ENCODE data around the gene FABP3. TPM values are rescaled to one million over a fixed set of nuclear protein-coding genes. Genes with fewer than 3 reads are reported as not detected.
A peak's percentile ranks its signal among the peaks of the same experiment; 100 is the strongest.

FABP3 gene
- total RNA-seq, 2 donors from 2014 or later: 3,211 to 3,527 TPM

GRCh38 chr1:31374511-31375196, 1.8 kb upstream of the FABP3 start:
- Histone ChIP-seq H3K27me3 (no peaks in the 10 kb centered on the region), H3K27ac (peak overlapping the region; percentile 89 to 93), H3K36me3 (peaks cover 29% of the 10 kb centered on the region), H3K4me1 (peaks cover 0 to 30% of the 10 kb centered on the region in 2 donors), H3K4me3 (no peak overlapping the region), H3K9me3 (no peaks in the 10 kb centered on the region)
- no peak for TF ChIP-seq CTCF (IDR thresholded peaks at IDR 0.05)
- DNase-seq (ENCODE audit: low spot score): no peak

- H3K4me3 ChIP-seq: peak overlapping the region; percentile 58 to 59
- H3K4me1 ChIP-seq: peaks cover 0 to 30% of the 10 kb centered on the region in 2 donors
- peaks cover 36% of the 10 kb centered on the region for H3K36me3 ChIP-seq
Measured at GRCh38 chr1:31373897-31374486, 1.1 kb upstream of the FABP3 start.

DNA sequence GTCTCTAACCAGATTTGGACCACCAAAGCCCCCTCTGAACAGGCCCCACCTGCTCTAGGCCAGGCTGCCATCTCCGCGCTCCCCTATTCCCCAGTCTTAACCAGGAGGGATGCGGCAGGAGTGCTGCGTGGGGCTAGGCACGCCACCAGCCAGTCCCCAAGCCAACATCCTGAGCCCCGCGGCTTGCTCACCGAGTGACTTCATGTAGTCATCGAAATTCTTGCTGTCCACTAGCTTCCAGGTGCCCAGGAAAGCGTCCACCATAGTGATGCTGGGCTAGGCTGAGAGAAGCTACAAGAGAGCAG, 173 bp downstream of the FABP3 start:
- TF ChIP-seq CTCF (IDR thresholded peaks at IDR 0.05): no peak
- Histone ChIP-seq H3K4me1 (peaks cover 0 to 37% of the 10 kb centered on the region in 2 donors), H3K36me3 (peaks cover 44% of the 10 kb centered on the region), H3K9me3 (no peaks in the 10 kb centered on the region), H3K4me3 (peak overlapping the region; percentile 58 to 59), H3K27ac (peak overlapping the region; percentile 89 to 93), H3K27me3 (no peaks in the 10 kb centered on the region)
- DNase-seq (ENCODE audit: low spot score): no peak

More at GRCh38 chr1:31373897-31374486, 1.1 kb upstream of the FABP3 start:
- DNase-seq (ENCODE audit: low spot score): no peak
- no peaks in the 10 kb centered on the region for H3K9me3 ChIP-seq
- H3K27me3 ChIP-seq: no peaks in the 10 kb centered on the region
- no peak for TF ChIP-seq CTCF (IDR thresholded peaks at IDR 0.05)
- H3K27ac ChIP-seq: peak overlapping the region; percentile 89 to 93

DNA sequence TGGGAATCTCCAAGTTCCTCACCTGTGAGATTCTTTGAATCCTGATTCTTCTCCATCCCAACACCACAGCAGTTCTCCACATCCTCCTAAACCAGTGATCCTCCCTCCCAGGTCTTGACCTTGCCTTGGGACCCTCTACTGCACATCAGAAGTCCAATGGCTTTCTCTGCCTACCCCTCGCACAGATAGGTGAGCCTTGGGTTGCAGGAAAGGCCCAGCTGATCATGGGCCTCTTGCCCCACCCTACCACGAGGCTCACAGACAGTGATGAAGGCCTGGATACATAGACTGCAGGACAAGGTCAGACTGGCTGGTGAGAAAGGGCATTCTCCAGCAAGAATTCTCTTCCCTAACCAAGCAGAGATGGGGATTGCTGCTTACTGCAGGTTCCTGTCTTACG, 825 bp downstream of the FABP3 start:
- H3K27me3 ChIP-seq: no peaks in the 10 kb centered on the region
- peak overlapping the region; percentile 58 to 59 for H3K4me3 ChIP-seq
- DNase-seq (ENCODE audit: low spot score): no peak
- TF ChIP-seq CTCF (IDR thresholded peaks at IDR 0.05): no peak
- peak overlapping the region; percentile 89 to 93 for H3K27ac ChIP-seq
- peaks cover 51% of the 10 kb centered on the region for H3K36me3 ChIP-seq
- peaks cover 0 to 41% of the 10 kb centered on the region in 2 donors for H3K4me1 ChIP-seq
- no peaks in the 10 kb centered on the region for H3K9me3 ChIP-seq

GRCh38 chr1:31371121-31371959, 1.5 kb downstream of the FABP3 start:
- TF ChIP-seq CTCF (IDR thresholded peaks at IDR 0.05): no peak
- no peak for DNase-seq (ENCODE audit: low spot score)
- H3K27ac ChIP-seq: peak overlapping the region; percentile 89 to 93
- peaks cover 58% of the 10 kb centered on the region for H3K36me3 ChIP-seq
- peak overlapping the region; percentile 58 to 59 for H3K4me3 ChIP-seq
- H3K4me1 ChIP-seq: peaks cover 0 to 41% of the 10 kb centered on the region in 2 donors
- H3K9me3 ChIP-seq: no peaks in the 10 kb centered on the region
- no peaks in the 10 kb centered on the region for H3K27me3 ChIP-seq
